NB4 (cell line): ENCODE results near the gene LCN15.

Source experiments
- DNase-seq: peaks from one replicate; pipeline ENCODE4 v3.0.0; 2010; ENCODE audit warnings: low read depth
- H3K4me3 ChIP-seq: one replicate; pipeline ENCODE4 v1.5.1; 2011; ENCODE audit warnings: mild to moderate bottlenecking, low read depth, low read length, moderate library complexity
- CTCF ChIP-seq: IDR thresholded peaks from one replicate; pipeline ENCODE4 v1.5.1; 2012; ENCODE audit warnings: low read depth, low read length
- MAX ChIP-seq: IDR thresholded peaks from 2 replicates; pipeline ENCODE4 v1.6.1; 2011; ENCODE audit warnings: low read depth, low read length
- MYC ChIP-seq: IDR thresholded peaks from 2 replicates; pipeline ENCODE4 v1.6.1; 2011; ENCODE audit warnings: low read depth, low read length
- POLR2A ChIP-seq: IDR thresholded peaks from 2 replicates; pipeline ENCODE4 v1.6.1; 2011; ENCODE audit warnings: mild to moderate bottlenecking; ENCODE audit not compliant: insufficient read length; ENCODE audit errors: extremely low read depth

The LCN15 gene

GRCh38 chr9:136732444-136733178 lies 31.7 kb downstream of the LCN15 start:
- DNase-seq, result no peak
- TF ChIP-seq MAX, result no peak
- TF ChIP-seq CTCF, result no peak
- no peak for TF ChIP-seq MYC
- TF ChIP-seq POLR2A, result no peak
- H3K4me3 ChIP-seq, result no peak overlapping the region

GRCh38 chr9:136729926-136730325 lies 34.4 kb downstream of the LCN15 start:
- DNase-seq, result no peak
- no peak for TF ChIP-seq POLR2A
- no peak for TF ChIP-seq MAX
- TF ChIP-seq MYC, result no peak
- no peak for TF ChIP-seq CTCF
- no peak overlapping the region for H3K4me3 ChIP-seq

GRCh38 chr9:136729144-136729543 lies 35.2 kb downstream of the LCN15 start:
- H3K4me3 ChIP-seq, result peak overlapping the region; percentile 67
- DNase-seq, result peak; percentile 51
- TF ChIP-seq POLR2A (no peak), CTCF (no peak), MAX (no peak), MYC (no peak)

- peak overlapping the region; percentile 67 for H3K4me3 ChIP-seq
- DNase-seq, result peak; percentile 62
- TF ChIP-seq MYC, result no peak
- no peak for TF ChIP-seq POLR2A
Measured at GRCh38 chr9:136728548-136729123, 35.7 kb downstream of the LCN15 start.

GRCh38 chr9:136728080-136728547 lies 36.2 kb downstream of the LCN15 start:
- peak overlapping the region; percentile 87 for H3K4me3 ChIP-seq
- TF ChIP-seq MYC, result peak; percentile 99
- TF ChIP-seq CTCF, result peak; percentile 55
- peak; percentile 95 for TF ChIP-seq MAX
- TF ChIP-seq POLR2A, result peak; percentile 99
- DNase-seq, result peak; percentile 90

- peak; percentile 68 for DNase-seq
Measured at GRCh38 chr9:136726631-136727191, 37.6 kb downstream of the LCN15 start.

More at GRCh38 chr9:136726631-136727191, 37.6 kb downstream of the LCN15 start:
- peak overlapping the region; percentile 87 for H3K4me3 ChIP-seq
- TF ChIP-seq MAX (no peak), CTCF (peak; percentile 30), POLR2A (no peak)
